ENCODE data around the gene MITF.

DNA sequence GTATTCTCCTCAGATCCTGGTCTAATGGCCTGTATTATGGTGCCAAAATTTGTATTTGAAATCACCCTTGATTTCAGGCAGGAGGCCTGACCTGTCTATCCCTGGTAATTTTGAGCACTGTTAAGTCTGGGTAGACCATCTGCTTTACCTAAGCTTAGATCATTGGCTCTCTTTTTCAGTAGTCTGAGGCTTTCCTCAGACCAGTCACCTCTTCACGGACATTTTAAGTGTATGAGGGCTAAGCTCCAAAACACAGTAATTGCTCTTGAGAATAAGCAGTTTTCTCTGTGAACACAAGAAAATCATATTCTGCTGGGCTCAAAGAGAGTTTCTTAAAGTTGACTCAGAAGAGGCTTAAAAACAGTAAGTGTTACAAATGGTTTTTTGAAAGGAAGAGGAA is 168.3 kb downstream of the MITF start:
- no peak for TF ChIP-seq EZH2 (IDR thresholded peaks at IDR 0.05; ENCODE audit: borderline replicate concordance, insufficient read depth, low read depth, low read length, poor library complexity, severe bottlenecking)
- TF ChIP-seq, protein P1, sequence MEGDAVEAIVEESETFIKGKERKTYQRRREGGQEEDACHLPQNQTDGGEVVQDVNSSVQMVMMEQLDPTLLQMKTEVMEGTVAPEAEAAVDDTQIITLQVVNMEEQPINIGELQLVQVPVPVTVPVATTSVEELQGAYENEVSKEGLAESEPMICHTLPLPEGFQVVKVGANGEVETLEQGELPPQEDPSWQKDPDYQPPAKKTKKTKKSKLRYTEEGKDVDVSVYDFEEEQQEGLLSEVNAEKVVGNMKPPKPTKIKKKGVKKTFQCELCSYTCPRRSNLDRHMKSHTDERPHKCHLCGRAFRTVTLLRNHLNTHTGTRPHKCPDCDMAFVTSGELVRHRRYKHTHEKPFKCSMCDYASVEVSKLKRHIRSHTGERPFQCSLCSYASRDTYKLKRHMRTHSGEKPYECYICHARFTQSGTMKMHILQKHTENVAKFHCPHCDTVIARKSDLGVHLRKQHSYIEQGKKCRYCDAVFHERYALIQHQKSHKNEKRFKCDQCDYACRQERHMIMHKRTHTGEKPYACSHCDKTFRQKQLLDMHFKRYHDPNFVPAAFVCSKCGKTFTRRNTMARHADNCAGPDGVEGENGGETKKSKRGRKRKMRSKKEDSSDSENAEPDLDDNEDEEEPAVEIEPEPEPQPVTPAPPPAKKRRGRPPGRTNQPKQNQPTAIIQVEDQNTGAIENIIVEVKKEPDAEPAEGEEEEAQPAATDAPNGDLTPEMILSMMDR (IDR thresholded peaks at IDR 0.05) = no peak
